ENCODE measurements around the gene SYT5.

GRCh38 chr19:55216461-55217198 lies 36.5 kb upstream of the SYT5 start:
- no peak for TF ChIP-seq CTCF (IDR thresholded peaks at IDR 0.05; ENCODE audit: poor library complexity)
- no peak for TF ChIP-seq EZH2 (IDR thresholded peaks at IDR 0.05; ENCODE audit: borderline replicate concordance)

All from hepatocyte (in vitro differentiated cells).